H9 (cell line): ENCODE measurements around the gene CREBRF. TPM values are rescaled to one million over a fixed set of nuclear protein-coding genes. Genes with fewer than 3 reads are reported as not detected.

Experiments
- DNase-seq: peaks from one replicate; pipeline ENCODE4 v3.0.0-alpha.2; 2017
- H2AFZ ChIP-seq: one replicate; pipeline ENCODE4 v1.6.1; 2013; ENCODE audit warnings: mild to moderate bottlenecking, low read length, control low read depth, moderate library complexity
- H2AK5ac ChIP-seq: 2 replicates; pipeline ENCODE4 v1.6.1; 2013; ENCODE audit warnings: low read length, control low read depth, mixed read lengths; ENCODE audit not compliant: insufficient read length
- H2BK120ac ChIP-seq: one replicate; pipeline ENCODE4 v1.6.1; 2013; ENCODE audit warnings: low read depth, mild to moderate bottlenecking, low read length, control low read depth, inconsistent platforms; ENCODE audit not compliant: poor library complexity, severe bottlenecking
- H2BK12ac ChIP-seq: 2 replicates; pipeline ENCODE4 v1.6.1; 2013; ENCODE audit warnings: low read length, control low read depth, mixed read lengths, low read depth; ENCODE audit not compliant: insufficient read length
- H2BK15ac ChIP-seq: 2 replicates; pipeline ENCODE4 v1.6.1; 2013; ENCODE audit warnings: low read depth, low read length, control low read depth
- H2BK20ac ChIP-seq: one replicate; pipeline ENCODE4 v1.6.1; 2013; ENCODE audit warnings: low read depth, mild to moderate bottlenecking, low read length, control low read depth, inconsistent platforms; ENCODE audit not compliant: poor library complexity, severe bottlenecking
- H2BK5ac ChIP-seq: 2 replicates; pipeline ENCODE4 v1.6.1; 2013; ENCODE audit warnings: low read length, control low read depth, mixed read lengths; ENCODE audit not compliant: insufficient read length
- H3K14ac ChIP-seq: 2 replicates; pipeline ENCODE4 v1.6.1; 2013; ENCODE audit warnings: low read length, control low read depth; ENCODE audit not compliant: insufficient read depth
- H3K18ac ChIP-seq: 2 replicates; pipeline ENCODE4 v1.6.1; 2013; ENCODE audit warnings: low read depth, mild to moderate bottlenecking, mixed read lengths, low read length, control low read depth; ENCODE audit not compliant: insufficient read length
- H3K23ac ChIP-seq: 2 replicates; pipeline ENCODE4 v1.6.1; 2013; ENCODE audit warnings: low read length, control low read depth, mixed read lengths, low read depth; ENCODE audit not compliant: insufficient read length
- H3K23me2 ChIP-seq: 2 replicates; pipeline ENCODE4 v1.6.1; 2013; ENCODE audit warnings: low read depth, mild to moderate bottlenecking, mixed read lengths, low read length, control low read depth; ENCODE audit not compliant: insufficient read length, poor library complexity, severe bottlenecking
- H3K27ac ChIP-seq: 2 replicates; pipeline ENCODE4 v1.5.1; 2013; ENCODE audit warnings: low read length, control low read depth, mixed read lengths, low read depth; ENCODE audit not compliant: insufficient read length
- H3K27me3 ChIP-seq: 2 replicates; pipeline ENCODE4 v1.6.1; 2013; ENCODE audit warnings: low read length, control low read depth, inconsistent platforms; ENCODE audit not compliant: insufficient read depth
- H3K4ac ChIP-seq: 2 replicates; pipeline ENCODE4 v1.6.1; 2013; ENCODE audit warnings: low read depth, mild to moderate bottlenecking, control low read depth, inconsistent platforms, low read length, moderate library complexity
- H3K4me1 ChIP-seq: 2 replicates; pipeline ENCODE4 v1.6.1; 2013; ENCODE audit warnings: low read length, control low read depth, inconsistent platforms; ENCODE audit not compliant: insufficient read depth
- H3K4me2 ChIP-seq: 2 replicates; pipeline ENCODE4 v1.6.1; 2013; ENCODE audit warnings: low read length, control low read depth, mixed read lengths; ENCODE audit not compliant: insufficient read length, insufficient read depth
- H3K56ac ChIP-seq: 2 replicates; pipeline ENCODE4 v1.6.1; 2013; ENCODE audit warnings: low read depth, mild to moderate bottlenecking, mixed read lengths, low read length, control low read depth; ENCODE audit not compliant: insufficient read length
- H3K79me1 ChIP-seq: 2 replicates; pipeline ENCODE4 v1.6.1; 2013; ENCODE audit warnings: low read depth, mild to moderate bottlenecking, moderate library complexity, low read length, control low read depth, inconsistent platforms; ENCODE audit not compliant: insufficient read depth, poor library complexity, severe bottlenecking
- H3K79me2 ChIP-seq: 2 replicates; pipeline ENCODE4 v1.6.1; 2013; ENCODE audit warnings: low read length, control low read depth, inconsistent platforms; ENCODE audit not compliant: insufficient read depth
- H3K9ac ChIP-seq: 2 replicates; pipeline ENCODE4 v1.6.1; 2013; ENCODE audit warnings: low read length, control low read depth, mixed read lengths; ENCODE audit not compliant: insufficient read length; ENCODE audit errors: extremely low read depth
- H3K9me3 ChIP-seq: one replicate; pipeline ENCODE4 v1.6.1; 2013; ENCODE audit warnings: low read depth, low read length, inconsistent platforms; ENCODE audit not compliant: control insufficient read depth
- H3T11ph ChIP-seq: one replicate; pipeline ENCODE4 v1.6.1; 2013; ENCODE audit warnings: mild to moderate bottlenecking, low read length, control low read depth, inconsistent platforms
- H4K20me1 ChIP-seq: one replicate; pipeline ENCODE4 v1.6.1; 2013; ENCODE audit not compliant: control insufficient read depth, insufficient read length, insufficient read depth
- H4K5ac ChIP-seq: 2 replicates; pipeline ENCODE4 v1.6.1; 2013; ENCODE audit warnings: low read depth, mild to moderate bottlenecking, mixed read lengths, low read length, control low read depth; ENCODE audit not compliant: insufficient read length
- H4K8ac ChIP-seq: replicated peaks from 2 replicates; pipeline ENCODE4 v1.6.1; 2013; ENCODE audit warnings: low read length, control low read depth, mixed read lengths, low read depth; ENCODE audit not compliant: insufficient read length
- H4K91ac ChIP-seq: 2 replicates; pipeline ENCODE4 v1.6.1; 2013; ENCODE audit warnings: low read depth, mild to moderate bottlenecking, moderate library complexity, mixed read lengths, low read length, control low read depth; ENCODE audit not compliant: insufficient read length
- H3K27ac Mint-ChIP-seq, 3 experiments: 2 replicates in 2 of 3; 3 replicates in 1 of 3; pipeline ENCODE4 v1.8.0; 2020 to 2021; ENCODE audit warnings: mixed read lengths in 3 of 3, mild to moderate bottlenecking in 1 of 3, moderate library complexity in 1 of 3
- H3K27me3 Mint-ChIP-seq: 2 replicates; pipeline ENCODE4 v1.8.0; 2021; ENCODE audit warnings: low read depth, mild to moderate bottlenecking, moderate library complexity, mixed read lengths
- H3K36me3 Mint-ChIP-seq, 3 experiments: 2 replicates in 2 of 3; 3 replicates in 1 of 3; pipeline ENCODE4 v1.8.0; 2020 to 2021; ENCODE audit warnings: low read depth in 3 of 3, mixed read lengths in 3 of 3; ENCODE audit not compliant: insufficient read depth in 1 of 3
- H3K4me1 Mint-ChIP-seq, 2 experiments: 2 replicates each; pipeline ENCODE4 v1.8.0; 2020; ENCODE audit warnings: mixed read lengths in 2 of 2
- H3K4me3 Mint-ChIP-seq, 2 experiments: 2 replicates in 1 of 2; 3 replicates in 1 of 2; pipeline ENCODE4 v1.8.0; 2020 to 2021; ENCODE audit warnings: mild to moderate bottlenecking in 2 of 2, mixed read lengths in 2 of 2, moderate library complexity in 1 of 2
- H3K9me3 Mint-ChIP-seq, 2 experiments: 2 replicates in 1 of 2; 3 replicates in 1 of 2; pipeline ENCODE4 v1.8.0; 2020; ENCODE audit warnings: mild to moderate bottlenecking in 2 of 2, mixed read lengths in 2 of 2, moderate library complexity in 1 of 2
- WGBS: extraction: QIAGEN DNeasy Blood & Tissue Kit; methylation state at CpG from one replicate; pipeline ENCODE4 v1.1.7; 2013; ENCODE audit warnings: missing lambda C conversion rate, low lambda C conversion rate, mixed read lengths; ENCODE audit not compliant: insufficient read length; ENCODE audit errors: extremely low coverage; 5-methylcytosine and 5-hydroxymethylcytosine counted together
- total RNA-seq: library from RNA; stranded (reverse); gene quantifications from 2 replicates; pipeline ENCODE4 v1.2.1, GENCODE V29; 2021
- TF ChIP-seq, protein P1 (sequence below): fragments of 200-600 bp; sonication (generic); conservative IDR thresholded peaks from 3 replicates; pipeline ENCODE4 v1.8.0; 2021; ENCODE audit warnings: antibody characterized with exemption, mild to moderate bottlenecking

The CREBRF gene
- total RNA-seq, 1 experiment from 2014 or later = 2.7 TPM

- no peaks in the 10 kb centered on the region for H4K20me1 ChIP-seq
- H2BK20ac ChIP-seq = no peak overlapping the region
- H3K27me3 ChIP-seq = no peaks in the 10 kb centered on the region
- no peak overlapping the region for H2BK15ac ChIP-seq
- no peak overlapping the region for H3K4me3 Mint-ChIP-seq
- H3K27ac Mint-ChIP-seq = peak overlapping the region in 1 of 3 experiments; percentile 70; a peak in 2 of 7 replicates
- H3K4ac ChIP-seq = no peak overlapping the region
- no peaks in the 10 kb centered on the region for H3K4me1 ChIP-seq
- no peak for DNase-seq
- no peak overlapping the region for H3K14ac ChIP-seq
- TF ChIP-seq, protein P1, sequence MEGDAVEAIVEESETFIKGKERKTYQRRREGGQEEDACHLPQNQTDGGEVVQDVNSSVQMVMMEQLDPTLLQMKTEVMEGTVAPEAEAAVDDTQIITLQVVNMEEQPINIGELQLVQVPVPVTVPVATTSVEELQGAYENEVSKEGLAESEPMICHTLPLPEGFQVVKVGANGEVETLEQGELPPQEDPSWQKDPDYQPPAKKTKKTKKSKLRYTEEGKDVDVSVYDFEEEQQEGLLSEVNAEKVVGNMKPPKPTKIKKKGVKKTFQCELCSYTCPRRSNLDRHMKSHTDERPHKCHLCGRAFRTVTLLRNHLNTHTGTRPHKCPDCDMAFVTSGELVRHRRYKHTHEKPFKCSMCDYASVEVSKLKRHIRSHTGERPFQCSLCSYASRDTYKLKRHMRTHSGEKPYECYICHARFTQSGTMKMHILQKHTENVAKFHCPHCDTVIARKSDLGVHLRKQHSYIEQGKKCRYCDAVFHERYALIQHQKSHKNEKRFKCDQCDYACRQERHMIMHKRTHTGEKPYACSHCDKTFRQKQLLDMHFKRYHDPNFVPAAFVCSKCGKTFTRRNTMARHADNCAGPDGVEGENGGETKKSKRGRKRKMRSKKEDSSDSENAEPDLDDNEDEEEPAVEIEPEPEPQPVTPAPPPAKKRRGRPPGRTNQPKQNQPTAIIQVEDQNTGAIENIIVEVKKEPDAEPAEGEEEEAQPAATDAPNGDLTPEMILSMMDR = no peak
- no peak overlapping the region for H3K56ac ChIP-seq
- peaks cover 0 to 15% (median 9%) of the 10 kb centered on the region in 3 experiments; a peak in 6 of 7 replicates for H3K36me3 Mint-ChIP-seq
- no peak overlapping the region for H3T11ph ChIP-seq
- no peak overlapping the region for H4K5ac ChIP-seq
- no peak overlapping the region for H3K18ac ChIP-seq
- no peak overlapping the region for H2BK120ac ChIP-seq
- peaks cover 2% of the 10 kb centered on the region; the same call in 1 of the 2 replicates for H3K79me2 ChIP-seq
- no peak overlapping the region for H2AFZ ChIP-seq
- no peak overlapping the region for H3K27ac ChIP-seq
- no peak overlapping the region for H3K23ac ChIP-seq
- no peak overlapping the region for H4K91ac ChIP-seq
- no peaks in the 10 kb centered on the region for H3K23me2 ChIP-seq
- no peak overlapping the region for H2BK5ac ChIP-seq
- H3K4me2 ChIP-seq = no peak overlapping the region
- no peak overlapping the region for H2AK5ac ChIP-seq
- no peaks in the 10 kb centered on the region for H3K27me3 Mint-ChIP-seq
- H2BK12ac ChIP-seq = no peak overlapping the region
- no peaks in the 10 kb centered on the region for H3K4me1 Mint-ChIP-seq
- H3K9ac ChIP-seq = no peak overlapping the region
- H3K9me3 Mint-ChIP-seq = no peaks in the 10 kb centered on the region
- no peaks in the 10 kb centered on the region for H3K9me3 ChIP-seq
- no peaks in the 10 kb centered on the region for H3K79me1 ChIP-seq
- H4K8ac ChIP-seq = no peak overlapping the region
- WGBS = no CpG with 5 or more reads among the region's 6 CpGs
Observed at GRCh38 chr5:173033923-173034322, 22.2 kb upstream of the CREBRF start.
